Fibroblast of pulmonary artery (primary cell): ENCODE data around the gene RAC2.

ENCODE experiments used
- DNase-seq: peaks from one replicate; pipeline ENCODE4 v3.0.0-alpha.2; 2010; ENCODE audit warnings: low read depth
- H3K4me3 ChIP-seq: replicated peaks from 2 replicates; pipeline ENCODE4 v1.5.1; 2011; ENCODE audit warnings: low read depth, mild to moderate bottlenecking, control low read depth, low read length, moderate library complexity
- CTCF ChIP-seq: IDR thresholded peaks from 2 replicates; pipeline ENCODE4 v1.5.1; 2011; ENCODE audit warnings: mild to moderate bottlenecking, control low read depth, low read length, inconsistent platforms; ENCODE audit errors: missing control alignments

The RAC2 gene

GRCh38 chr22:37240240-37240940, 3.7 kb downstream of the RAC2 start:
- DNase-seq = no peak
- no peak for TF ChIP-seq CTCF
- no peak overlapping the region for H3K4me3 ChIP-seq

GRCh38 chr22:37239336-37240239, 4.5 kb downstream of the RAC2 start:
- no peak for DNase-seq
- TF ChIP-seq CTCF = no peak
- no peak overlapping the region for H3K4me3 ChIP-seq

- TF ChIP-seq CTCF = no peak
- no peak for DNase-seq
- H3K4me3 ChIP-seq = no peak overlapping the region
Measured at GRCh38 chr22:37237371-37238268, 6.4 kb downstream of the RAC2 start.

- no peak for TF ChIP-seq CTCF
- no peak for DNase-seq
- H3K4me3 ChIP-seq = no peak overlapping the region
Measured at GRCh38 chr22:37235897-37236607, 8.0 kb downstream of the RAC2 start.

GRCh38 chr22:37234736-37235711, 9.0 kb downstream of the RAC2 start:
- no peak for DNase-seq
- no peak overlapping the region for H3K4me3 ChIP-seq
- no peak for TF ChIP-seq CTCF
